Peyer's patch (tissue), 4 donors: Measurements from ENCODE around the gene TOX2.

Experiments
- POLR2A ChIP-seq, 2 donors: fragments of 450-650 bp; IDR thresholded peaks; one replicate each; pipeline ENCODE4 v1.5.1; 2017; ENCODE audit warnings: antibody characterized with exemption in 2 of 2, mild to moderate bottlenecking in 2 of 2, moderate library complexity in 2 of 2
- TF ChIP-seq, protein P1 (sequence below), 6 experiments: fragments of 450-650 bp in 4 of 6; fragments of 200-600 bp in 2 of 6; sonication (generic) in 1 of 6; IDR thresholded peaks; one replicate each; pipeline ENCODE4 v1.5.1; 2017 to 2019; ENCODE audit warnings: antibody characterized with exemption in 6 of 6, mild to moderate bottlenecking in 3 of 6, moderate library complexity in 1 of 6

DNA sequence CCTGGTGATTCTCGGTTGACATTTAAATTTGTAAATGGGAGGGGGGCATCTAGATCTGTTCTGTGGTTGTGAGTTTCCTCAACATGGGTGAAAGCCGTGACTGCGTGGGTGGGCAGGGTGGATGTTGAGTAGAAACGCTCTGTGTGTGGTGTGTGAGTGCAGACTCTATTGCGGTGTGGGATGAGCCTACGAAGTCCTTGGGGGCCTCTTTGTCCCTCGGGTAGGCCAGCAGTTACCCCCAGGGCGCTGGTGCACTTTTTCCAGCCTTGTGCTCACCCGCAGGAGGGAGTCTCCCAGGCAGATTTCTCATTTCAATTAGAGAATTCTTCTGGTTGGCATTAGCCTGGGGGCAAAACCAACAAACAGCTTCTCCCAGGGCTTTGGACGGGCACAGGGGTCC lies 10.6 kb downstream of the TOX2 start:
- TF ChIP-seq, protein P1, sequence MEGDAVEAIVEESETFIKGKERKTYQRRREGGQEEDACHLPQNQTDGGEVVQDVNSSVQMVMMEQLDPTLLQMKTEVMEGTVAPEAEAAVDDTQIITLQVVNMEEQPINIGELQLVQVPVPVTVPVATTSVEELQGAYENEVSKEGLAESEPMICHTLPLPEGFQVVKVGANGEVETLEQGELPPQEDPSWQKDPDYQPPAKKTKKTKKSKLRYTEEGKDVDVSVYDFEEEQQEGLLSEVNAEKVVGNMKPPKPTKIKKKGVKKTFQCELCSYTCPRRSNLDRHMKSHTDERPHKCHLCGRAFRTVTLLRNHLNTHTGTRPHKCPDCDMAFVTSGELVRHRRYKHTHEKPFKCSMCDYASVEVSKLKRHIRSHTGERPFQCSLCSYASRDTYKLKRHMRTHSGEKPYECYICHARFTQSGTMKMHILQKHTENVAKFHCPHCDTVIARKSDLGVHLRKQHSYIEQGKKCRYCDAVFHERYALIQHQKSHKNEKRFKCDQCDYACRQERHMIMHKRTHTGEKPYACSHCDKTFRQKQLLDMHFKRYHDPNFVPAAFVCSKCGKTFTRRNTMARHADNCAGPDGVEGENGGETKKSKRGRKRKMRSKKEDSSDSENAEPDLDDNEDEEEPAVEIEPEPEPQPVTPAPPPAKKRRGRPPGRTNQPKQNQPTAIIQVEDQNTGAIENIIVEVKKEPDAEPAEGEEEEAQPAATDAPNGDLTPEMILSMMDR (IDR thresholded peaks at IDR 0.05) = no peak
- no peak for TF ChIP-seq POLR2A (IDR thresholded peaks at IDR 0.05)
